Activated CD8-positive, alpha-beta memory T cell treated with anti-CD3 and anti-CD28 coated beads, Interleukin-2, amount 50 U/mL, for 48 hours (primary cell): Measurements from ENCODE around the gene RPAP3.
"Not testable (repeated sequence)": the region's sequence is repeated elsewhere in the genome, so short reads cannot be mapped to it uniquely, and the experiment has no call there.

Source experiments
- DNase-seq: peaks from one replicate; pipeline ENCODE4 v3.0.0-alpha.2; 2020

Gene RPAP3

GRCh38 chr12:47652521-47653234 lies 53.2 kb downstream of the RPAP3 start:
- DNase-seq: no peak

DNA sequence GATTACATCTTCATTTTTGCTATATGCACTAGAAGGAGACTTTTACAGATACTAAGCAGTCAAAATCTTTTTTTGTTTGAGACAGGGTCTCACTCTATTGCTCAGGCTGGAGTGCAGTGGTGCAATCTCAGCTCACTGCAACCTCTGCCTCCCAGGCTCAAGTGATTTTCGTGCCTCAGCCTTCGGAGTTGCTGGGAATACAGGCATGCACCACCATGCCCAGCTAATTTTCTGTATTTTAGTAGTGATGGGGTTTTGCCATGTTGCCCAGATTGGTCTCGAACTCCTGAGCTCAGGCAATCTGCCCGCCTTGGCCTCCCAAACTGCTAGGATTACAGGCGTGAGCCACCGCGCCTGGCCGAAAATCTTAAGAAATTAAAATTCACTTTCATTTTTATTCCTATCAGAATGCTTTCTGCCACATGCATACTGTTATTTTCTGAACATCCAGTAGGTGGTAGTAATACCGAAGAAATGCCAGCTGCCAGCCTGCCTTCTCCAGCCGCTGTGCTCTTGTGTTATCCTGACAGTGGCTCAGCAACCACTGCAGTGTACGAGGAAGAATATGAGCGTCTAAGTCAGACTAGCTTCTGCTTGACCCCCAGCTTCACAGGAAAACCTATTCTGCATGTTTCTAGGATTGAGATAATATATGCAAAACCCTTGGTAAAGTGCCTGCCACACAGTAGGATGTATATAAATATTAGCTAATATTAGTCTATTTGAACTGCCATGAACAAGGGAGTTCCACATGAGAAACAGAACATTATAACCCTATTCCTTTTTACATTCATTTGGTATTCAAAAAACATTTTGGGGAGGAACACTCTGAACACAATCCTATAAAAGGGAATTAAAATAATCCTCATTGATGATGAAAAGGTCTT lies 54.2 kb downstream of the RPAP3 start:
- DNase-seq: peak; percentile 56

DNA sequence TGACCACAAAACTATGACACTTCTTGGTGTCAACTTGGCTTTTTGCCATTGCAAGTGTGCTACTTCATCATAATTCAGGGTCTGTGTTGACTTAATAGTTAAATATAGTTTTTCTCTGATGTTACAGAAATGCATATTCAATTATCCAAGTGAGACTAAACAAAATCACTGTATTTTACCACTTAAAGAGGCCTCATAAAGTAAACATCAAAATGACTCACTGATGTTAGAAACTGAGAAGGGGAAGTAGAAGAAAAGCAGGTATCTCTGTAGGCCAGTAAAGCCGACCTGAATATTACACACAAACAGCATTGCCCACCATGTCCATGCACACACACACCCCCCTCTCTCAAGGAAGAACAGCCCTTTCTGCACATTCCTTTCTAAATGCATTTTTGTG lies 55.4 kb downstream of the RPAP3 start:
- no peak for DNase-seq

GRCh38 chr12:47649381-47649780 lies 56.4 kb downstream of the RPAP3 start:
- DNase-seq: no peak

GRCh38 chr12:47648056-47648579 lies 57.7 kb downstream of the RPAP3 start:
- no peak for DNase-seq

DNA sequence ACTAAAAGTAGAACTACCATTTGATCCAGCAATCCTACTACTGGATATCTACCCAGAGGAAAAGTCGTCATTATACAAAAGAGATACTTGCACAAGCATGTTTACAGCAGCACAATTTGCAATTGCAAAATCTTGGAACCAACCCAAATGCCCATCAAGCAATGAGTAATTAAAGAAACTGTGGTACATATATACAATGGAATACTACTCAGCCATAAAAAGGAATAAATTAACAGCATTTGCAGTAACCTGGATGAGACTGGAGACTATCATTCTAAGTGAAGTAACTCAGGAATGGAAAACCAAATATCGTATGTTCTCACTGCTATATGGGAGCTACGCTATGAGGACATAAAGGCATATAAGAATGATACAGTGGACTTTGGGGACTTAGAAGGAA lies 63.5 kb downstream of the RPAP3 start:
- not testable (repeated sequence) for DNase-seq

DNA sequence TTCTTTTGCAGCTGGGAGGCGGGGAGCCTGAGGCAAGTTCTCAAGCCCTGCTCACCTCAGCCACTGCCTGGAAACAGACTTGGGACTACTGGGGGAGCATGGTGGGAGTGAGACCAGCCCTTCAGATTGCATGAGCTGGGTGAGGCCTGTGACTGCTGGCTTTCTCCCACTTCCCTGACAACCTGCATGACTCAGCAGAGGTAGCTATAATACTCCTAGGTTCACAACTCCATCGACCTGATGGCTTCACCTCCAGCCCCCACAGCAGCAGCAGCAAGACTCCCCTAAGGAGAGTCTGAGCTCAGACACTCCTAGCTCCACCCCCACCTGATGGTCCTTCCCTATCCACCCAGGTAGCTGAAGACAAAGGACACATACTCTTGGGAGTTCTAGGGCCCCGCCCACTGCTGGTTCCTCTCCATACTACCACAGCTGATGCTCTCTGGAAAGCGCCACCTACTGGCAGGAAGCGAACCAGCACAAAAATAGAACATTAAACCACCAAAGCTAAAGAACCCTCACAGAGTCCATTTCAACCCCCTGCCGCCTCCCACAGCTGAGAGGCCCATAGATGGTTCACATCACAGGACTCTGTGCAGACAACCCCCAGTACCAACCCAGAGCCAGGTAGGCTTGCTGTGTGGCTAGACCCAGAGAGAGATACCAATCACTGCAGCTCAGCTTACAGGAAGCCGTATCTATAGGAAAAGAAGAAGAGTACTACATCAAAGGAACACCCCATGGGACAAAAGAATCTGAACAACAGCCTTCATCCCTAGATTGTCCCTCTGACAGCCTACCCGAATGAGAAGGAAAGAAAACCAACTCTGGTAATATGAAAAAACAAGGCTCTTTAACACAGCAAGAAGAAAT lies 68.7 kb downstream of the RPAP3 start:
- peak; percentile 72 for DNase-seq

DNA sequence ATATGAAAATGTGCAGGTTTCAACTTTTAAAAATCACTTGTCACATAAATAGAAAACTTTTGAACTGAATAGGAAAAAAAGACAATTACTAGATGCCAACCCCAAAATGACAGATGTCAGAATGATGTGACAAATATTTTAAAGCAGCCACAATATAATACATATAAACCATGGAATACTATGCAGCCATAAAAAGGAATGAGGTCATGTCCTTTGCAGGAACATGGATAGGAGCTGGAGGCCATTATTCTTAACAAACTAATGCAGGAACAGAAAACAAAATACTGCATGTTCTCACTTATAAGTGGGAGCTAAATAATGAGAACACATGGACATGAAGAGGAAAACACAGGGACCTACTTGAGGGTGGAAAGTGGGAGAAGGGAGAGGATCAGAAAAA lies 70.1 kb downstream of the RPAP3 start:
- DNase-seq: not testable (repeated sequence)

DNA sequence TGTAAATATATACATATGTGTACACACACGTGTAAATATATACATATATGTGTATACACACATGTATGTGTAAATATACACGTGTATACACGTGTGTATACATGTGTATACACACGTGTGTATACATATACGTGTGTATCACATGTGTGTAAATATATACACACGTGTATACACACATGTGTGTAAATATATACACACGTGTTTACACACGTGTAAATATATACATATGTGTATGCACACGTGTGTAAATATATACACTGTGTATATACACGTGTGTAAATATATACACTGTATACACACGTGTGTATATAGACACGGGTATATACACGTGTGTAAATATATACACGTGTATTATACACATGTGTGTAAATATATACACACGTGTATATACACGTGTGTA lies 71.7 kb downstream of the RPAP3 start:
- DNase-seq: no peak

- no peak for DNase-seq
Measured at GRCh38 chr12:47621960-47622359, 83.9 kb downstream of the RPAP3 start.

- no peak for DNase-seq
Measured at GRCh38 chr12:47617476-47617875, 88.4 kb downstream of the RPAP3 start.

GRCh38 chr12:47616440-47616839 lies 89.4 kb downstream of the RPAP3 start:
- DNase-seq: no peak

GRCh38 chr12:47615711-47616110 lies 90.1 kb downstream of the RPAP3 start:
- no peak for DNase-seq

DNA sequence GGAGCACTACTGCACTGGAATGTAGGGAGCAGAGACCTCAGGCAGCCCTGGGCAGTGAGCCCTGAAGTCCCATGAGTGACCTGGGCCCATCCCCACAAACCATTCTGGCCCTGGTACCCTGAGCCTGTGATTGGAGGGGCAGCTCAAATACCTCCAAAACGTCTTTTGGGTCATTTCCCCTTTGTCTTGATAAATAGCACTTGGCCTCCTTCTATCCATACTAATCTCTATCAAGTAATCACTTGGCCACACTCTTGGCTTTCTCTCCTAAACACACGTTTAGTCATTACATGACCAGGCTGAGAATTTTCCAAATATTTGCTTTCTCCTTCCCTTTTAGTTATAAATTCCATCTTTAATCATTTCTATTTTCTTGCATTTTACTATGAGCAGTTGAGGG lies 91.3 kb downstream of the RPAP3 start:
- DNase-seq: no peak

DNA sequence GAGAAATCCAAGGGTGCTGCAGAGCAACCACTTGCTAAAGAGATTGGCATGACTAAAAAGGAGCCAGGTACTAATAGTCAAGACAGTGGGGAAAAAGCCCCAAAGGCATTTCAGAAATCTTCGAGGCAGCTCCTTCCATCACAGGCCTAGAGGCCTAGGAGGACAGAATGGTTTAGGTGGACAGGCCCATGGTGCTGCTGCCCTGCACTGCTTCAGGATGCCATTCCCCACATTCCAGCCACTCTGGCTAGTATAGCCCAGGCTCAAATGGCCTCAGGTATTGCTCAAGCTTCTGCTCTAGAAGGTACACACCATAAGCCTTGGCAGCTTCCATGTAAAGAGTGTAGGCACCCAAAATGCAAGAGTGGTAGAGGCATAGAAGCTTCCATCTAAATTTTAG lies 92.9 kb downstream of the RPAP3 start:
- no peak for DNase-seq

DNA sequence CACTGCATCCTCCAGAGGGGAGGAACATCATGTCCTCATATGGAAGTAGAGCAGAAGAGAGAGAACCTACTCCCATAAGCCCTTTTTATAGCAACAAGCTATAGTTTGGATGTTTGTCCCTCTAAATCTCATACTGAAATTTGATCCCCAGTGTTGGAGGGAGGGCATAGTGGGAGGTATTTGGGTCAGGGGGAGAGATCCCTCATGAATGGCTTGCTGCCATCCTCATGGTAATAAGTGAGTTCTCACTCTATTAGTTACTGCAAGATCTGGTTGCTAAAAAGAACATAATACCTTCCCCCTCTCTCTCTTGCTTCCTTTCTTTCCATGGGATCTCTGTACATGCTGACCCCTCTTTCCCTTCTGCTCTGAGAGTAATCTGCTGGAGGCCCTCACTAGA lies 93.9 kb downstream of the RPAP3 start:
- no peak for DNase-seq
